ENCODE measurements around the gene SPPL2C. TPM values are rescaled to one million over a fixed set of nuclear protein-coding genes. Genes with fewer than 3 reads are reported as not detected.

SPPL2C gene
- total RNA-seq, 1 experiment from 2014 or later = not detected

Other genes with a start within 250 kb of the SPPL2C start
- not detected in 2 replicates for gene CRHR1, start 60.6 kb upstream of the SPPL2C start, total RNA-seq (2014; rRNA removed; shearing (Covaris generic); ENCODE audit: low replicate concordance)
- 0.14 and 0.15 TPM in 2 replicates for gene MAPT, start 49.7 kb downstream of the SPPL2C start, total RNA-seq (2014; rRNA removed; shearing (Covaris generic); ENCODE audit: low replicate concordance)
- gene STH, start 154.4 kb downstream of the SPPL2C start, total RNA-seq (2014; rRNA removed; shearing (Covaris generic); ENCODE audit: low replicate concordance) = not detected in 2 replicates